NCI-H524 (cell line): ENCODE data around the gene DNAH6.
A peak's percentile ranks its signal among the peaks of the same experiment; 100 is the strongest.
"Not testable (repeated sequence)": the region's sequence is repeated elsewhere in the genome, so short reads cannot be mapped to it uniquely, and the experiment has no call there.

ENCODE experiments used
- DNase-seq, 2 experiments: peaks; one replicate each; lab custom pipeline; 2025; lab: John Stamatoyannopoulos, UW

DNAH6 gene

GRCh38 chr2:84839851-84840250 lies 323.6 kb downstream of the DNAH6 start:
- DNase-seq = no peak

DNA sequence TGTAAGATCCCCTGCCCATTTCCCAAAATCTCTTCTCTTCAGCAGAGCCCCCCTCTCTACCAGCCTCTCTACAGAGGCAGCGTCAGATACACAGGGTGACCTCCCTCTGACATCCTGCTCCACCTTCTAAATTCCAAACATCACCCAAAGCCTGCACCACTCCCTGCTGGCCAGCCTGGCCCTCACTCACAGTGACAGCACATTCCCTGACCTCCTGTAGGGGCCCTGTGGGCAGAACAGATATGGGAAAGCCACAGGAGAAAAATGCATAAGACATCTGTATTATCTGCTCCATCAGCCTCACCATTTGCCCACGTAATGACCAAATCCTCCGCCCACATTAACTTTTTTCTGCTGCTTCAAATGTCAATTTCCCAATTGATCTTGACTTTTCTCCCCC lies 324.0 kb downstream of the DNAH6 start:
- no peak for DNase-seq

GRCh38 chr2:84841577-84841976 lies 325.3 kb downstream of the DNAH6 start:
- no peak for DNase-seq

DNA sequence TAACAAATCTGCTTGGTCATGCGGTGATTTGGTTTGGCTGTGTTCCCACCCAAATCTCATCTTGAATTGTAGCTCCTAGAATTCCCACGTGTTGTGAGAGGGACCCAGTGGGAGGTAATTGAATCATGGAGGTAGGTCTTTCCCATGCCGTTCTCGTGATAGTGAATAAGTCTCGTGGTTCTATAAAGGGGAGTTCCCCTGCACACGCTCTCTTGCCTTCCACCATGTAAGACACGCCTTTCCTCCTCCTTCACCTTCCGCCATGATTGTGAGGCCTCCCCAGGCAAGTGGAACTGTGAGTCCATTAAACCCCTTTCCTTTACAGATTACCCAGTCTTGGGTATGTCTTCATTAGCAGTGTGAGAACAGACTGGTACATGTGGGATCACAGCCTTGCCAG lies 327.8 kb downstream of the DNAH6 start:
- DNase-seq = no peak

DNA sequence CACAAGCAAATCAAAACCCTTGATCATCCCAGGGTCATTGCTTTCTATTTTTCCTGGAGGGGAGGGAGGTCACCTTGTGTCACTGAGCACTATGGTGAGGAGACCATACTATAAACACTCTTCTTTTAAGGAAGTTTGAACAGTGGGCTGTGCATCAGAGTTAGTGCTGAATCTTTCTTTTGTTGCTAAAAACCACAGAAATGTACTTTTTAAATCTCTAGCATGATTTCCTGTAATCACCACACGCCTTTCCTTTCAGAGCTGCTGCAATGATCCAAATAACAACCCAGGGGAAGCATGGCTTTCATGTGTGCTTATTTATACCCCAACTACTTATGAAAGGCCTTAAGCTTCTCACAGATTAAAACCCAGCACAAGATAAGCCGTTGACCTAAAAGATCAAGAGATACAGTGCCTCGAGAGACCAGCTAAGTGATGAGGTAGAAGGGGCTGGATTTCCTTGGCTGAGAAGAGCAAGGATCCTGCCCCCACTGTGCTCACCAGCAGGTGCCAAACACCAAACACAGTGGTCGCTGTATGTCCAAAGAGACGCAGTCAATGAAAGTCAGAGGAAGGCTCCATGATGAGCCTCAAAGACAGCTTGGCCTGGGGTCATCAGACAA lies 329.9 kb downstream of the DNAH6 start:
- no peak for DNase-seq

GRCh38 chr2:84846741-84847142 lies 330.4 kb downstream of the DNAH6 start:
- DNase-seq = no peak

GRCh38 chr2:84847326-84848050 lies 331.2 kb downstream of the DNAH6 start:
- DNase-seq = no peak

DNA sequence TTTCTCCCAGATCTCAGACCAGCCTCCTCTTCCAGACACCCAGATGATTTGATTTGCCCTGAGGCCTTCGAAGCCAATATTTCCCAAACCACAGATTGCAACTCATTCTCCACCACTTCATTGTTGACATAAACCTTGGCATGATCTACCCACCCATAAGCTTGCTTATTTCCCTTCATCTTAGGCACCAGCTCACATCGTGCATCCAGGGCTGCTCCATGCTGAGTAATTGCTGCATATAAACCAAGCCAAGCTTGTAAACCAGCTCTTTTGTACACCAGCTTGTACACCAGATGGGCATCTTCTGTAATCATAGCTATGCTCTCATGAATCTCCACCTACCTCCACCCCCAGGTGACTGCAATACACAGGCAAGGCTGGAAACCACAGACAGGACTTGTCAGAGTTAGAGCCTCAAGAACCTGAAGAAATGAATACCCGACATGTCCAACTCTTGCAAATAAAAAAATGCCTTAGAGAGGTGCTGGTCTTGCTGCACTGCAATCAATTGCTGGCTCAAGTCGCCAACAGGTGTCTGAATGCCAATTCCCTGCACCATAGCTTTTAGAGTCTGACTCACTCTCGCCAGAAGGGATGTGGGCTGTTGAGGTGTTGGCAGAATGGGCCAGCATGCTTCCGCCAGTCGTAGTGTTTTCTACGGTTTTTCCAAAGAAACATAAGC lies 333.1 kb downstream of the DNAH6 start:
- DNase-seq = peak in 1 of 2 experiments; percentile 15

DNA sequence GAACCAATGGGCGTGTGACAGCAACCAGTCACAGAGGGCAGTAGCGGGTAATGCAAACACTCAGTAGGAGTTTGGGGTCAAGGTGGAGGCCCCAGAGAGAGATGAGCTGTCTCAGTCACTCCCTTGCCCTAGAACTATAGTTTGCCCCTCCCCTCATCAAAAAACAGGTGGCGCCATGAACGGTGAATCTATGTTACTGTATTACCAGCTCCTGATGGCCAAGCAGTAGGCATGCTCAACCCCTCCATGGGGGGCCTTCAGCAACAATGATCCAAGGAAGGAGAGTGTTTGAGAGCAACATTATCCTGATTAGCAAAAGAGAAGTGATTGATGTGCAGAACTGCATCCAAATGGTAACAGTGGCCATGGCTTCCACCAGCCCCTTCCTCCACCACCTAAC lies 334.2 kb downstream of the DNAH6 start:
- no peak for DNase-seq

GRCh38 chr2:84851876-84852275 lies 335.6 kb downstream of the DNAH6 start:
- DNase-seq = no peak

DNA sequence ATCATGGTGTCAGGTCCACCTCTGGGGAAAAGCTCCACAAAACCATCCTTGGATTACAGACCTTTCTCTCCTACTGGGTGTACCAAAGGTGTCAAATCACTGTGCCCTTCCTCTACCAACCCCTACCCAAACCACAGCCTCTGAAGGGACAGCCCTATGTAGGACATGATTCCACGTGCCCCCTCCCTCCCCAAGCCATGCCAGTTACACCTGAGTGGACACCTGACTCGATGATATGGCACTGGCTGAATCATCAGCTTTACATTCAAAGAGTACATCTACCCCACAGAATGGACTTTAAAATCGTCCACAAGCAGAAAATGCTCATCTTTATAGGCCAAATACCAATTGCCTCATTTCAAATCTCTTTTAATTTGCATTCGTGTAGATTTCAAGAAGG lies 338.6 kb downstream of the DNAH6 start:
- no peak for DNase-seq

- DNase-seq = no peak
Observed at GRCh38 chr2:84855731-84856130, 339.4 kb downstream of the DNAH6 start.

DNA sequence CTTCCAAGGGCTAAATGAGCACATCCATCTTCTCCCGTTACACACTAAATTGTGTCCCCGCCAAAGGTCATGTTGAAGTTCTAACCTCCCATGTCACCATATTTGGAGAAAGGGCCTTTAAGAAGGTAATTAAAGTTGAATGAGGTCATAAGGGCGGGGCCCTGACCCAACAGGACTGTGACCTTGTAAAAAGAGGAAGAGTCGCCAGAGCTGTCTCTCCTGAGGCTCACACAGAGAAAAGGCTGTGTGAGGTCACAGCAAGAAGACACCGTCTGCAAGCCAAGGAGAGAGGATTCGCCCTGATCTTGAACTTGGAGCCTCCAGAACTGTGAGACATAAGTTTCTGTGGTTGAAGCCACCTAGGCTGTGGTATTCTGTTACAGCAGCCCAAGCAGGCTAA lies 340.5 kb downstream of the DNAH6 start:
- DNase-seq = no peak

- DNase-seq = no peak
Observed at GRCh38 chr2:84857566-84857965, 341.3 kb downstream of the DNAH6 start.

GRCh38 chr2:84858123-84858522 lies 341.8 kb downstream of the DNAH6 start:
- DNase-seq = peak in 1 of 2 experiments; percentile 18

DNA sequence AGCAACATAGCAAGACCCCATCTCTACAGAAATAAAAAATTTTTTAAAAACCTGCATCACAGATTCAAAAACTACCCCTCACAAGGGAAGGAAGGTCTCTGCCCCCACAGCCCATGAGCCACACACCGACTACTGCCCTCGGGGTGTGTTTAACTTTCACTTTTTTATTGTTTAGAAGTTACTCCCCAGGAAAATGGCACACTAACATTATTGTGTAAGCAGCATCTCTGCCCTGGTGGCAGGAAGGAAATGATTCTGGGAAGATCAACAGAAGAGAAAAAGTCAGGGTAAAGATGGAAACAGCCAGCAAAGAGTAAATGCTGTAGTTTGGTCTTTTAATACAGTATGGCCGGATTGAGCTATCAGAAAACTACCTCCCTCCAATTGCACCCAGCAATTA lies 342.6 kb downstream of the DNAH6 start:
- DNase-seq = no peak

- no peak for DNase-seq
Observed at GRCh38 chr2:84861539-84861938, 345.2 kb downstream of the DNAH6 start.

DNA sequence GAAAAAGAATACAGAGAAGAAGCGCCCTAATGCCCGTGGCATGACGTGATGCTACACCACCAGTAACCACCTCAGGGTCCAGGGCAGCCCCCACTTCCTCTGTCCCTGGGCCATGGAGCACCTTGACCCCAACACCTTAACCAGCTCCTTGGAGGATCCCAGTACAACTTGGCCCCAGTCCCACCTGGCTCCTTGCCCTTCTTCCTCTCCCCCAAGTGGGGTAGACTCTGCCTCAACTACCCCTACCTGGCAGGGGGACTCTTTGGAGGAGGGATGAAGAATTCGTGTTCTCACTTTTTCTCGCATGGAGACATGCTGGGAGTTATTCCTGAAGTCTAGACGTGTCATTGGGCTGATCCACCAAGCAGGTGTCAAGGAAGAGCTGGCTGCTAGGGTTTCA lies 345.7 kb downstream of the DNAH6 start:
- DNase-seq = no peak

GRCh38 chr2:84865181-84865783 lies 349.0 kb downstream of the DNAH6 start:
- DNase-seq = peak in 1 of 2 experiments; percentile 15

DNA sequence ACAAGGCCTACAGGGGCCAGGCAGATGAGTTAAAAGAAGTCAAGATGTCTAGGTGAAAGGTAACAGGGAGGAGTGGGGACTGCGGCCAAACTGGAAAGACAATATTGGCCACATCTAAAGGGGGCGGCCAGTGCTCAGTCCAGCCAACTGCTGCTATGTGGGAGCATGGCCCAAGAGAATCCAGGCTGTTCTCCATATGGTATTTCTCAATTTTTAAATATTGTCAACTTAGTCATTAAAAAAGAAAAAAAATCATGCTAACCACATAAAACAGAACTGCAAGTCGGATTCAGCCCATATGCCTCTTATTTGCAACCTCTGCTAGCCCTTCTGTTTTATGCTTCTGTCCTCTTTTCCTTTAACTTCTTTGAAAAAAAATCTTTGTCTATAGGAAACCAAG lies 349.8 kb downstream of the DNAH6 start:
- DNase-seq = no peak

- DNase-seq = not testable (repeated sequence)
Observed at GRCh38 chr2:84868327-84868726, 352.0 kb downstream of the DNAH6 start.
